WERI-Rb-1 (cell line): ENCODE measurements around the gene ST6GALNAC1.

Experiments used
- DNase-seq: peaks from one replicate; pipeline ENCODE4 v3.0.0-alpha.2; 2020
- H3K27ac ChIP-seq: fragments of 250-450 bp; sonication (Bioruptor Pico); 2 replicates; pipeline ENCODE4 v1.5.1; 2020; ENCODE audit warnings: mild to moderate bottlenecking, moderate library complexity
- H3K27me3 ChIP-seq: fragments of 250-450 bp; sonication (Bioruptor Pico); 2 replicates; pipeline ENCODE4 v1.5.1; 2021; ENCODE audit warnings: mild to moderate bottlenecking, low read depth, moderate library complexity; ENCODE audit not compliant: insufficient read depth, severe bottlenecking
- H3K36me3 ChIP-seq: fragments of 250-450 bp; sonication (Bioruptor Pico); 2 replicates; pipeline ENCODE4 v1.5.1; 2020; ENCODE audit warnings: mild to moderate bottlenecking, moderate library complexity
- H3K4me3 ChIP-seq: 2 replicates; pipeline ENCODE4 v1.5.1; 2011; ENCODE audit warnings: low read depth, mild to moderate bottlenecking, control low read depth, low read length
- H3K9me3 ChIP-seq: fragments of 250-450 bp; sonication (Bioruptor Pico); 2 replicates; pipeline ENCODE4 v1.5.1; 2021; ENCODE audit warnings: mild to moderate bottlenecking, moderate library complexity; ENCODE audit not compliant: severe bottlenecking
- CTCF ChIP-seq: IDR thresholded peaks from 2 replicates; pipeline ENCODE4 v1.5.1; 2011; ENCODE audit warnings: low read depth, mild to moderate bottlenecking, control low read depth, inconsistent platforms, low read length

The ST6GALNAC1 gene

GRCh38 chr17:76643553-76644148 lies at the start of gene ST6GALNAC1:
ST6GALNAC1 (minus strand) TSS chr17:76643757; CDS start chr17:76643638, 119 bp downstream.
- Histone ChIP-seq H3K9me3 (peaks cover 11% of the 10 kb centered on the region), H3K27ac (no peak within 1 kb of the TSS), H3K4me3 (no peak within 1 kb of the TSS), H3K27me3 (no peaks in the 10 kb centered on the region), H3K36me3 (no peaks in the 10 kb centered on the region)
- no peak for DNase-seq
- no peak for TF ChIP-seq CTCF

GRCh38 chr17:76691379-76692191 lies 48.0 kb upstream of the ST6GALNAC1 start:
- Histone ChIP-seq H3K4me3 (no peak overlapping the region), H3K36me3 (peaks cover 14% of the 10 kb centered on the region), H3K27ac (no peak overlapping the region), H3K27me3 (no peaks in the 10 kb centered on the region), H3K9me3 (no peaks in the 10 kb centered on the region)
- no peak for TF ChIP-seq CTCF
- no peak for DNase-seq

GRCh38 chr17:76690596-76691280 lies 47.2 kb upstream of the ST6GALNAC1 start:
- TF ChIP-seq CTCF: no peak
- Histone ChIP-seq H3K36me3 (peaks cover 20% of the 10 kb centered on the region), H3K27ac (no peak overlapping the region), H3K4me3 (no peak overlapping the region), H3K27me3 (no peaks in the 10 kb centered on the region), H3K9me3 (no peaks in the 10 kb centered on the region)
- no peak for DNase-seq

- H3K4me3 ChIP-seq: no peak overlapping the region
- no peak for DNase-seq
- H3K27me3 ChIP-seq: no peaks in the 10 kb centered on the region
- no peak overlapping the region for H3K27ac ChIP-seq
- H3K36me3 ChIP-seq: peaks cover 28% of the 10 kb centered on the region
- no peak for TF ChIP-seq CTCF
- no peaks in the 10 kb centered on the region for H3K9me3 ChIP-seq
Measured at GRCh38 chr17:76689859-76690258, 46.3 kb upstream of the ST6GALNAC1 start.

GRCh38 chr17:76688165-76688622 lies 44.6 kb upstream of the ST6GALNAC1 start:
- H3K27me3 ChIP-seq: no peaks in the 10 kb centered on the region
- no peak for TF ChIP-seq CTCF
- H3K4me3 ChIP-seq: no peak overlapping the region
- no peak for DNase-seq
- no peaks in the 10 kb centered on the region for H3K9me3 ChIP-seq
- H3K27ac ChIP-seq: no peak overlapping the region
- peaks cover 42% of the 10 kb centered on the region for H3K36me3 ChIP-seq
